ENCODE data around the gene STK39. TPM values are rescaled to one million over a fixed set of nuclear protein-coding genes. Genes with fewer than 3 reads are reported as not detected.
"Not testable (repeated sequence)": the region's sequence is repeated elsewhere in the genome, so short reads cannot be mapped to it uniquely, and the experiment has no call there.

The STK39 gene
- 10 to 100 TPM; 33.3 to 34.8 (median 34.6) TPM for polyA plus RNA-seq (ENCODE audit: insufficient read length in 3 of 3)

- peak in 1 of 3 donors; percentile 67 for DNase-seq (ENCODE audit: low read depth in 3 of 3, low spot score in 2 of 3)
Observed at GRCh38 chr2:168247341-168248261, at the start of gene STK39. STK39 (minus strand) TSS chr2:168247595; CDS start chr2:168247435, 160 bp downstream.

DNA sequence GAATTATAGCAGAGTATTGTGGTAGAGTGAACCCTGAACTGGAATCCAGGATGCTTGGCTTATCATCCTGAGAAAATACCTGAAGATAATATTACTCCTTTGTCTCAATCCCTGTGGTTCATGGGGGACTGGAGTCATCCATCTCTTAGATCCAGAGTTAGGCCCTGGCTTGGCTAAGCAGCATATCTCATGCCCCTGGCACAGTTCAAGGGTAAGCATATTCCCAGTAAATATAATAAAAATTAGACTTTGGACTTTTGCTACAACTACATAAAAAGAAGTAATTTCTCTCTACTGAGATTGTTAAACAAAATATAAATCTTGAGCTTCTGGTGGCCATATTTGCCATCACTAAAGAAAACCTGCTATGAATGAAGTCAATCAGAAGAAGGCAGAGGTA, 47.7 kb upstream of the STK39 start:
- no peak for DNase-seq (ENCODE audit: low read depth in 3 of 3, low spot score in 2 of 3)

DNA sequence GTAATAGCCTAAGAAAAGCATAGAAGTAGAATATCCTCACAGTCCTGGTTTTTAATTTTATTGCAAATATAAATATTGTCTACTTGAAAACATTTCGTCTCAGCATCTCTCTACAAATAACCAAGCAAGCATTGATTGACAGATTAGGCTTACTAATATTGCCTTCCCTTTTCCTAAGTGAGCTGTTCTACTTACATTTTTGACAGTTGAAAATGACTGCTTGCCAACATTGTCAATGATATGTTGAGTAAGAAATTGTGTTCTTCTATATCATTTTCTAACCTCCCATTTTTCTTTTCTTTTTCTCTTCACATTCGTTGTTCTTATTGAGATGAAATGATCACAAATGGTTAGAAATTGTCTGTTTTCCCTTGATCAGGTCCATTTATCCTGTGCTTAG, 47.0 kb upstream of the STK39 start:
- no peak for DNase-seq (ENCODE audit: low read depth in 3 of 3, low spot score in 2 of 3)

DNA sequence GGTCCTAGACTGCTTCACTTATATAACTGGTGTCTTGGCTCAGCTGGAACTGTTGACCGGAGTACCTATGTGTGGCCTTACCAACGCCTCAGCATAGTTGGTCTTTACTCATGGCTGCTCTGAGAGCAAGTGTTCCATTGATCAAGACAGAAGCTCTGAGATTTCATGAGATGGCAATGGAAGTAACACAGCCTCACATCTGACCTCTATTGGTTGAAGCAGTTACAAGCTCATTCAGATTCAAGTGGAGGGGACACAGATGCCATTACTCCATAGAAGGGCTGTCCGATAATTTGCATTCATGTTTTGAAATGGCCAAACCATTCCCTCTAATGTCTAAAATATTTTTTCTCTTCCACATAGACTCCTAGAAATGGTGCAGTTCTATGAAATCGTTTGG, 46.4 kb upstream of the STK39 start:
- DNase-seq (ENCODE audit: low read depth in 3 of 3, low spot score in 2 of 3) = no peak

- DNase-seq (ENCODE audit: low read depth in 3 of 3, low spot score in 2 of 3) = no peak
Observed at GRCh38 chr2:168290391-168290790, 43.0 kb upstream of the STK39 start.

GRCh38 chr2:168289880-168290279, 42.5 kb upstream of the STK39 start:
- DNase-seq (ENCODE audit: low read depth in 3 of 3, low spot score in 2 of 3) = no peak

GRCh38 chr2:168286535-168286934, 39.1 kb upstream of the STK39 start:
- DNase-seq (ENCODE audit: low read depth in 3 of 3, low spot score in 2 of 3) = no peak

DNA sequence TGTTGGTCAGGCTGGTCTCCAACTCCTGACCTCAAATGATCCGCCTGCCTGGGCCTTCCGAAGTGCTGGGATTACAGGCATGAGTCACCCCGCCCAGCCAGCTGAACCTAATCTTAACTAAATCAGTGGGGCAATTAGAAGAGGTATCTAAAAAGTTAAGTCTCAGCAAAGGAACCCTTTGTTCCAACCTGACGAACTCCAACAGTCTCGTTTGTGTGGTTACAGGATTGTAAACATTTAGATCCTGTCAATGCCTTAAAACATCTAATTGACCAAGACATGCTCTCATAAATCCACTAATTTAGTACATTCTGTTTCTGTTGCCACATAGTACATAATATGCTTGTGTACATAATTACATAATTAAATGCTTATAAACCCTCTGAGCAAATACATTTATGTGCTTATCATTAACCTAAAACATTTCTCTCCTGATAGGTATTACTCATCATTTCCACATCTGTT, 31.1 kb upstream of the STK39 start:
- DNase-seq (ENCODE audit: low read depth in 3 of 3, low spot score in 2 of 3) = no peak

DNA sequence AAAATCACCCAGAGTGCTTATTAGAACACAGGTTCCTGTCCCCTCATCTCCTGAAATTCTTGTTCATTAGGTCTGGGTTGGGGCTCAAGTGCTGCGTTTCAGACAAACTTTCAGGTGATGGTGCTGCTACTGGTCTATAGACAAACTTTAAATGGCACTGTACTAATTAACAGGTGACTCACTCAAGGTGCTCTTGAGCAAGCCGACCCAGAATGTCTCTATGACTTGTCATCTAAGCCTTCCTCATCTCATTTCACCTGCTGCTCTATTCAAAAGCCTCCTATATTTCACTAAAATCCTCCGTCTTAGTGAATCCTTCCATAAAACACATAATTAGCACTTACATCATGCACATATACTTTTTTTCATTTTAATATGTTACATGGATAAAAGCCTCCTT, 29.9 kb upstream of the STK39 start:
- no peak for DNase-seq (ENCODE audit: low read depth in 3 of 3, low spot score in 2 of 3)

DNA sequence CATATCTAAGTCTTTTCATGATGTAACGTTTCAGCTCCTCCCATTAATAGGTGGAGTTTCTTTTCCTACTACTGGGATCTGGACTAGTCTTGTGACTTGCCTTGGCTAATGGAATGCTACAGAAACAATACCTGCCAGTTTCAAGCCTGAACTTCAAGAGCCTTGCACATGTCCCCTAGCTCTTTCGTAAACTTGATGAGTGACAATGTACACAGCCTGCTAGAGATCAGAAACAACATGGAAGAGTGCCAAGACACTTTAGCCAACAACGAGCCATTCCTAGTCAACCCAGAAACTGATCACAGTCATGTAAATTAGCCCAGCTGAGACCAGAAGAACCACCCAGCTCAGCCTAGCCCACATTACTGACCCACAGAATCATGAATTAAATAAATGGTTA, 24.8 kb upstream of the STK39 start:
- DNase-seq (ENCODE audit: low read depth in 3 of 3, low spot score in 2 of 3) = no peak

- DNase-seq (ENCODE audit: low read depth in 3 of 3, low spot score in 2 of 3) = not testable (repeated sequence)
Observed at GRCh38 chr2:168262926-168263325, 15.5 kb upstream of the STK39 start.

DNA sequence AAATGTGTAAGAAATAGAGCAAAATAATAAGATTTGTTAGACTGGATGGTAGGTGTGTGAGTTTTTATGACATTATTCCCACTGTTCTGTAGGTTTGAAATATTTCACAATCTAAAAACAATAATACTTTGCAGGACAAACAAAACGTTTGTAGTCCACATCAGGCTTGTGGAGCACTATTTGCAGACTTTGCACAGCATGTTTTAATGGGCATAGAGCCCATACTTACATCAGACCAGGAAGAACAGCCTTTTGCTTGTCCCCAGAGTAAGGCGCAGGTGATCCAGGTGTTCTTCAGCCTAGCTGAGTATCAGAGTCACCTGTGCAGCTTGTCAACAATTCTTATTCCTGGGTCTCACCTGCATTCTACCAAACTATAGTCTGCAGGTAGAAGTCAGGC, 9.1 kb upstream of the STK39 start:
- no peak for DNase-seq (ENCODE audit: low read depth in 3 of 3, low spot score in 2 of 3)

- DNase-seq (ENCODE audit: low read depth in 3 of 3, low spot score in 2 of 3) = no peak
Observed at GRCh38 chr2:168255866-168256265, 8.5 kb upstream of the STK39 start.

- no peak for DNase-seq (ENCODE audit: low read depth in 3 of 3, low spot score in 2 of 3)
Observed at GRCh38 chr2:168255103-168255502, 7.7 kb upstream of the STK39 start.

- DNase-seq (ENCODE audit: low read depth in 3 of 3, low spot score in 2 of 3) = no peak
Observed at GRCh38 chr2:168254158-168254935, 7.0 kb upstream of the STK39 start.

GRCh38 chr2:168253379-168253778, 6.0 kb upstream of the STK39 start:
- DNase-seq (ENCODE audit: low read depth in 3 of 3, low spot score in 2 of 3) = no peak

- DNase-seq (ENCODE audit: low read depth in 3 of 3, low spot score in 2 of 3) = no peak
Observed at GRCh38 chr2:168252976-168253375, 5.6 kb upstream of the STK39 start.

DNA sequence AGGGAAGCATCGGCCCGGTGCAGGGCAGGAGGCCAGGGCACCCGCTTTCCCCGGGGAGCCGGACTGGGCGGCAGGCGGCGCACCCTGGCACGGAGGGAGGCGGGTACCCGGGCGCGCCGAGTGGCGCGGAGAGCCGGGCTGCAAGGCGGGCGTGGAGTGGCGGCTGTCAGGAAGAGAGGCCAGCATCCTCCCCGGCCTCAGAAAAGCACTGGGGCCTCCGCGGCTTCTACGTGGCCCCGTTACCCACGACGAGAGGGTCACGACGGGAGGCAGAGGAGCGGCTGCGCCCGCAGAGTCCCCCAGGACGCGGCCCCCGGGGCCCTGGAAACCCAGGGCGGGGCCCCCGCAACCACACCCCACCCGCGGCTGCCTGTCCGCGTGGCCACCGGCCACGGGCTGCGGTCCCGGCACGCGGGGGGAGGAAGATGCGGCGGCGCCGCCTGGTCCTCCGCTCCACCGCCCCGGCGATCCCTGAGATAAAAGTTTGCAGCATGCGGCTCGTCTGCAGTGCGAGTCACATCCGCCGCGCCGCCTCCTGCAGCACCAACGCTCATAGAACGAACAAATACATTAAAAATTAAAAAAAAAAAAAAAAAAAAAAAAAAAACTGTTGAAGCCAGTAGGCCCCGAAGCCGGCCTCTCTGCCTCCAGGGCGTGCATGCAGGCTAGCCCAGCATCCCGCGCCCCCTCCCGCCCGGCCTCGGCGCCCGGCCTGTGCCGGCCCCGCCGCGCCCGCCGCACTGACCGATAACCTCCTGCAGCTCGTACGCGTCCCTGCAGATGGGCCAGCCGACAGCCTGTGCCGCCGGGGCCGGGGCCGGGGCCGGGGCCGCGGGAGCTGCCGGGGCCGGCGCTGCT, 683 bp downstream of the STK39 start:
- no peak for DNase-seq (ENCODE audit: low read depth in 3 of 3, low spot score in 2 of 3)

DNA sequence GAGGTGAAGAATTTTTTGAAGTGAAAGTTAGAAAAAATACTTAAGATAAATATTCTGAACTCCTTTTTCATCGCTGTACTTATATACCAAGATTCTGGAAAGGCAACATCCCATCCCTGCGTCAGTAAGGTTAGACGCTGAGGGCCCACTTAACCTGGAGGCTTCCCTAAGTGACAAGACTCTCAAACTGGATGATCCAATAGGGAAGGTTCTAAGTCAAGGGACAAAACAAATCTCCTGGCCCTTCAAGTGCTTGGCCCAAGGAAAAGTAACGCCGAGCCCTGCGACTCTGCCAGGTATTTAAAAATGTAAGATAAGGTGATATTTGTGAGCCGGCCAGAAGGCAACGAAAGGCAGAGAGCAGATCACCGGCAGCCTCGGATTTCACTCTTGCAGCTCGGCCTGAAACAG, 1.3 kb downstream of the STK39 start:
- no peak for DNase-seq (ENCODE audit: low read depth in 3 of 3, low spot score in 2 of 3)

GRCh38 chr2:168245074-168245825, 2.1 kb downstream of the STK39 start:
- DNase-seq (ENCODE audit: low read depth in 3 of 3, low spot score in 2 of 3) = no peak

All from right renal cortex interstitium (tissue), 3 donors.